ENCODE data around the gene TOMM34. TPM values are rescaled to one million over a fixed set of nuclear protein-coding genes. Genes with fewer than 3 reads are reported as not detected.

The TOMM34 gene
- total RNA-seq, 2 experiments from 2014 or later, result 5.6 to 5.9 TPM

- H3K27ac Mint-ChIP-seq, result no peak overlapping the region
- no peaks in the 10 kb centered on the region for H3K27me3 Mint-ChIP-seq
- Histone ChIP-seq H3K27me3 (ENCODE audit: control insufficient read depth in 1 of 2, insufficient read depth in 2 of 2, low read length in 2 of 2) (no peaks in the 10 kb centered on the region), H3K9me3 (ENCODE audit: control insufficient read depth in 1 of 2, insufficient read depth in 1 of 2, low read length in 2 of 2) (no peaks in the 10 kb centered on the region), H3K4me1 (ENCODE audit: insufficient read depth, low read length) (no peaks in the 10 kb centered on the region), H3K27ac (ENCODE audit: low read depth in 1 of 2, low read length in 2 of 2) (no peak overlapping the region), H3K4me3 (ENCODE audit: low read length) (no peak overlapping the region), H3K36me3 (ENCODE audit: insufficient read depth, low read length) (peaks cover 94% of the 10 kb centered on the region)
- peaks cover 97% of the 10 kb centered on the region for H3K36me3 Mint-ChIP-seq (ENCODE audit: low read depth)
- TF ChIP-seq CTCF (IDR thresholded peaks at IDR 0.05), result no peak
- no peaks in the 10 kb centered on the region for H3K4me1 Mint-ChIP-seq (ENCODE audit: low read depth)
- intact Hi-C loops (cut with DNase I, micrococcal nuclease), result no loop called here
- no peak for DNase-seq
- ChIA-PET CTCF (no interaction called here), POLR2A (interaction anchor here (0.9 kb wide), 1 partner anchor 14 kb away, joined by 3 read pairs; the partner anchor contains the start of gene TOMM34)
- H3K9me3 Mint-ChIP-seq, result no peaks in the 10 kb centered on the region
- ATAC-seq (ENCODE audit: poor library complexity), result no peak
- H3K4me3 Mint-ChIP-seq, result no peak overlapping the region
Measured at GRCh38 chr20:44946271-44946852, 13.8 kb downstream of the TOMM34 start.

- Mint-ChIP-seq H3K27ac (no peak overlapping the region), H3K4me1 (ENCODE audit: low read depth) (no peaks in the 10 kb centered on the region), H3K36me3 (ENCODE audit: low read depth) (peaks cover 94% of the 10 kb centered on the region), H3K4me3 (no peak overlapping the region), H3K9me3 (no peaks in the 10 kb centered on the region), H3K27me3 (no peaks in the 10 kb centered on the region)
- POLR2A ChIA-PET, result no interaction called here
- TF ChIP-seq CTCF (IDR thresholded peaks at IDR 0.05), result no peak
- Histone ChIP-seq H3K4me1 (ENCODE audit: insufficient read depth, low read length) (no peaks in the 10 kb centered on the region), H3K36me3 (ENCODE audit: insufficient read depth, low read length) (peaks cover 92% of the 10 kb centered on the region), H3K27me3 (ENCODE audit: control insufficient read depth in 1 of 2, insufficient read depth in 2 of 2, low read length in 2 of 2) (no peaks in the 10 kb centered on the region), H3K4me3 (ENCODE audit: low read length) (no peak overlapping the region), H3K27ac (ENCODE audit: low read depth in 1 of 2, low read length in 2 of 2) (no peak overlapping the region), H3K9me3 (ENCODE audit: control insufficient read depth in 1 of 2, insufficient read depth in 1 of 2, low read length in 2 of 2) (no peaks in the 10 kb centered on the region)
- ATAC-seq (ENCODE audit: poor library complexity) (no peak), DNase-seq (no peak)
- CTCF ChIA-PET, result no interaction called here
- intact Hi-C loops (cut with DNase I, micrococcal nuclease), result no loop called here
Measured at GRCh38 chr20:44945261-44945660, 14.9 kb downstream of the TOMM34 start.

- no peak for TF ChIP-seq CTCF (IDR thresholded peaks at IDR 0.05)
- H3K4me1 ChIP-seq (ENCODE audit: insufficient read depth, low read length), result no peaks in the 10 kb centered on the region
- DNase-seq (no peak), ATAC-seq (ENCODE audit: poor library complexity) (no peak)
- no peaks in the 10 kb centered on the region for H3K9me3 ChIP-seq (ENCODE audit: control insufficient read depth in 1 of 2, insufficient read depth in 1 of 2, low read length in 2 of 2)
- Mint-ChIP-seq H3K9me3 (no peaks in the 10 kb centered on the region), H3K4me3 (no peak overlapping the region), H3K27me3 (no peaks in the 10 kb centered on the region), H3K27ac (no peak overlapping the region), H3K36me3 (ENCODE audit: low read depth) (peaks cover 92% of the 10 kb centered on the region), H3K4me1 (ENCODE audit: low read depth) (no peaks in the 10 kb centered on the region)
- H3K27me3 ChIP-seq (ENCODE audit: control insufficient read depth in 1 of 2, insufficient read depth in 2 of 2, low read length in 2 of 2), result no peaks in the 10 kb centered on the region
- POLR2A ChIA-PET, result interaction anchor here (0.7 kb wide), 1 partner anchor 11 kb away, joined by 3 read pairs; no protein-coding TSS in a partner anchor
- intact Hi-C loops (cut with DNase I, micrococcal nuclease), result no loop called here
- H3K4me3 ChIP-seq (ENCODE audit: low read length), result no peak overlapping the region
- H3K27ac ChIP-seq (ENCODE audit: low read depth in 1 of 2, low read length in 2 of 2), result no peak overlapping the region
- CTCF ChIA-PET, result no interaction called here
- H3K36me3 ChIP-seq (ENCODE audit: insufficient read depth, low read length), result peaks cover 83% of the 10 kb centered on the region
Measured at GRCh38 chr20:44943828-44944227, 16.4 kb downstream of the TOMM34 start.

All from CD4-positive, alpha-beta T cell (primary cell).